ENCODE results near the gene TMEM167B. TPM values are rescaled to one million over a fixed set of nuclear protein-coding genes. Genes with fewer than 3 reads are reported as not detected.

Gene TMEM167B
- total RNA-seq, 1 experiment from 2014 or later, result 26.4 TPM

DNA sequence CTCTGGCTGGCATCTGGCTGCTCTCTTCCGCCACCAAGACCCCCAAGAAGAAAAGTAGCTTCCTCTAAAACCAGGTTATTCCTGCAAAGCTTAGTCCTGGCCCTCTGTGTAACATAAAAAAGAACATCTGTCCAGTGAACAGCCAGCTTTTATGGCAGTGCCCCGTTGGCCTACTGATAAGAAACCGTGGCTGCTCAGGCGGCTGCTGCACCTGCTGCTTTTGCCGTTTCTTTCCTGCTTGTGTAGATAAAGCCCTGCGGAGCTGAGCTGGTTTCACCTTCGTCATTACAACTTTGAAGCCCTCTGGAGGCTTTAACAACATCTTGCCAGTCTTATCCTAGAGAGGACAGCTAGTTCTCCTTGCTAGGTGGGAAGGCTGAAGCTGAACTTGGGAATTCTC lies 43.9 kb downstream of the TMEM167B start:
- intact Hi-C loops (cut with micrococcal nuclease; ENCODE audit: unreplicated experiment), result no loop called here
- ChIA-PET POLR2A (ENCODE audit: low non-redundant PET) (no interaction called here), CTCF (no interaction called here)
- no peaks in the 10 kb centered on the region for H3K27me3 ChIP-seq (replicated peaks; ENCODE audit: insufficient read depth, low read depth, low read length, poor library complexity)
- H3K27ac ChIP-seq (ENCODE audit: low read depth, low read length, poor library complexity, severe bottlenecking), result no peak overlapping the region
- no peaks in the 10 kb centered on the region for H3K36me3 ChIP-seq (ENCODE audit: insufficient read depth, low read length, poor library complexity, severe bottlenecking)
- no peak overlapping the region for H3K4me3 ChIP-seq (ENCODE audit: low read depth, low read length, poor library complexity, severe bottlenecking)
- peaks cover 15% of the 10 kb centered on the region for H3K4me1 ChIP-seq (ENCODE audit: insufficient read depth, low read length, poor library complexity, severe bottlenecking)
- no peak for TF ChIP-seq EZH2 (IDR thresholded peaks at IDR 0.05; ENCODE audit: borderline replicate concordance, low read depth, low read length, poor library complexity, severe bottlenecking)
- TF ChIP-seq, protein P1, sequence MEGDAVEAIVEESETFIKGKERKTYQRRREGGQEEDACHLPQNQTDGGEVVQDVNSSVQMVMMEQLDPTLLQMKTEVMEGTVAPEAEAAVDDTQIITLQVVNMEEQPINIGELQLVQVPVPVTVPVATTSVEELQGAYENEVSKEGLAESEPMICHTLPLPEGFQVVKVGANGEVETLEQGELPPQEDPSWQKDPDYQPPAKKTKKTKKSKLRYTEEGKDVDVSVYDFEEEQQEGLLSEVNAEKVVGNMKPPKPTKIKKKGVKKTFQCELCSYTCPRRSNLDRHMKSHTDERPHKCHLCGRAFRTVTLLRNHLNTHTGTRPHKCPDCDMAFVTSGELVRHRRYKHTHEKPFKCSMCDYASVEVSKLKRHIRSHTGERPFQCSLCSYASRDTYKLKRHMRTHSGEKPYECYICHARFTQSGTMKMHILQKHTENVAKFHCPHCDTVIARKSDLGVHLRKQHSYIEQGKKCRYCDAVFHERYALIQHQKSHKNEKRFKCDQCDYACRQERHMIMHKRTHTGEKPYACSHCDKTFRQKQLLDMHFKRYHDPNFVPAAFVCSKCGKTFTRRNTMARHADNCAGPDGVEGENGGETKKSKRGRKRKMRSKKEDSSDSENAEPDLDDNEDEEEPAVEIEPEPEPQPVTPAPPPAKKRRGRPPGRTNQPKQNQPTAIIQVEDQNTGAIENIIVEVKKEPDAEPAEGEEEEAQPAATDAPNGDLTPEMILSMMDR (conservative IDR thresholded peaks at IDR 0.05; ENCODE audit: low read depth, low read length), result no peak
- H3K9me3 ChIP-seq (ENCODE audit: low read depth, low read length, poor library complexity, severe bottlenecking), result no peaks in the 10 kb centered on the region
- no peak for DNase-seq (ENCODE audit: low spot score)
- BruUV-seq (replicated peaks), result no TSS peak

DNA sequence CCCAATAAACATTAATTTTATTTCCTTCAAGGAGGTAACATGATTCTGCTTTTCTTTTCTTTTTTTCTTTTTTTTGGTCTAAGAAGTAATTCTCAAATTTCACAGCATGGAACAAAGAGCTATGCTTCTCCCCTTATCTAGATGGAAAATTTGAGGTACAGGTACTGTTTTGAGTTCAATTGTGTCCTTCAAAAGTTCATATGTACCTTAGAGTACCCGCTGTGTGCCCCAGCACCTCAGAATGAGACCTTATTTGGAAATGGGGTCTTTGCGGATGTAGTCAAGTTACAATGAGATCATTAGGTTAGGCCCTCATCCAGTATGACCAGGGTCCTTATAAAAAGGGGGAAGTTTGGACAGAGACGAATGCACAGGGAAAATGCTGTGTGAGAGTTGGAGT lies 45.4 kb downstream of the TMEM167B start:
- no peak overlapping the region for H3K27ac ChIP-seq (ENCODE audit: low read depth, low read length, poor library complexity, severe bottlenecking)
- no peaks in the 10 kb centered on the region for H3K9me3 ChIP-seq (ENCODE audit: low read depth, low read length, poor library complexity, severe bottlenecking)
- POLR2A ChIA-PET (ENCODE audit: low non-redundant PET), result no interaction called here
- CTCF ChIA-PET, result no interaction called here
- DNase-seq (ENCODE audit: low spot score), result no peak
- BruUV-seq (replicated peaks), result no TSS peak
- no peaks in the 10 kb centered on the region for H3K27me3 ChIP-seq (replicated peaks; ENCODE audit: insufficient read depth, low read depth, low read length, poor library complexity)
- no peak for TF ChIP-seq EZH2 (IDR thresholded peaks at IDR 0.05; ENCODE audit: borderline replicate concordance, low read depth, low read length, poor library complexity, severe bottlenecking)
- TF ChIP-seq, protein P1 (conservative IDR thresholded peaks at IDR 0.05; ENCODE audit: low read depth, low read length), result no peak
- H3K36me3 ChIP-seq (ENCODE audit: insufficient read depth, low read length, poor library complexity, severe bottlenecking), result no peaks in the 10 kb centered on the region
- intact Hi-C loops (cut with micrococcal nuclease; ENCODE audit: unreplicated experiment), result no loop called here
- peaks cover 15% of the 10 kb centered on the region for H3K4me1 ChIP-seq (ENCODE audit: insufficient read depth, low read length, poor library complexity, severe bottlenecking)
- H3K4me3 ChIP-seq (ENCODE audit: low read depth, low read length, poor library complexity, severe bottlenecking), result no peak overlapping the region

DNA sequence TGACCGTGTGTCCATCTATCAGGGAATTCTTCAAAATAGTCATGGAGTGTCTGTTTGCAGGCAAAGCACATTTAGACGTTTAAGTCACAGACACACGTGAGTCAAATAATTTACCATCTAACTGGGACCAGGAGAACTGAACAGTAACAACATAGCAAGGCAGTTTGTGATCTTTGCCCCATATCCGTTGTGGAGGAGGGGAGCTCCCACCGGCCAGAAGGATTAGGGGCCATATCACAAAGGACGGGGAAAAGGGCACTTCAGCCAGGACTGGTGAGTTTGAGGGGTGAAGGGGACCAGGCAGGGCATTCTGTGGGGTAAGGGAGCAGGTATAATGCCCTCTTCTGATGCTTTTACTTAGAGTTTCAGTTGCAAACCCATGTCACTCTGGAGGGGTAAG lies 46.2 kb downstream of the TMEM167B start:
- Histone ChIP-seq H3K36me3 (ENCODE audit: insufficient read depth, low read length, poor library complexity, severe bottlenecking) (no peaks in the 10 kb centered on the region), H3K9me3 (ENCODE audit: low read depth, low read length, poor library complexity, severe bottlenecking) (no peaks in the 10 kb centered on the region), H3K27ac (ENCODE audit: low read depth, low read length, poor library complexity, severe bottlenecking) (no peak overlapping the region), H3K4me3 (ENCODE audit: low read depth, low read length, poor library complexity, severe bottlenecking) (no peak overlapping the region), H3K4me1 (ENCODE audit: insufficient read depth, low read length, poor library complexity, severe bottlenecking) (peaks cover 15% of the 10 kb centered on the region), H3K27me3 (replicated peaks; ENCODE audit: insufficient read depth, low read depth, low read length, poor library complexity) (no peaks in the 10 kb centered on the region)
- BruUV-seq (replicated peaks), result no TSS peak
- ChIA-PET CTCF (interaction anchor here (0.6 kb wide), 1 partner anchor 147 kb away, joined by 4 read pairs; no protein-coding TSS in a partner anchor), POLR2A (ENCODE audit: low non-redundant PET) (no interaction called here)
- intact Hi-C loops (cut with micrococcal nuclease; ENCODE audit: unreplicated experiment), result no loop called here
- no peak for DNase-seq (ENCODE audit: low spot score)
- no peak for TF ChIP-seq EZH2 (IDR thresholded peaks at IDR 0.05; ENCODE audit: borderline replicate concordance, low read depth, low read length, poor library complexity, severe bottlenecking)
- TF ChIP-seq, protein P1 (conservative IDR thresholded peaks at IDR 0.05; ENCODE audit: low read depth, low read length), result no peak
